Neural crest cell (in vitro differentiated cells): ENCODE measurements around the gene KIAA1217. TPM values are rescaled to one million over a fixed set of nuclear protein-coding genes. Genes with fewer than 3 reads are reported as not detected.

Source experiments
- DNase-seq: peaks from one replicate; pipeline ENCODE4 v3.0.0; 2021; ENCODE audit warnings: low read depth, mixed read lengths, low spot score
- H3K27ac Mint-ChIP-seq: one replicate; pipeline ENCODE4 v1.8.0; 2021; ENCODE audit warnings: mild to moderate bottlenecking, mixed read lengths; ENCODE audit not compliant: unreplicated experiment
- H3K27me3 Mint-ChIP-seq: 2 replicates; pipeline ENCODE4 v1.8.0; 2021; ENCODE audit warnings: low read depth, mild to moderate bottlenecking, mixed read lengths
- H3K36me3 Mint-ChIP-seq: 2 replicates; pipeline ENCODE4 v1.8.0; 2021; ENCODE audit warnings: low read depth, mild to moderate bottlenecking, mixed read lengths
- H3K4me1 Mint-ChIP-seq: 2 replicates; pipeline ENCODE4 v1.8.0; 2021; ENCODE audit warnings: mixed read lengths
- H3K4me3 Mint-ChIP-seq: one replicate; pipeline ENCODE4 v1.8.0; 2021; ENCODE audit warnings: mild to moderate bottlenecking, mixed read lengths
- H3K9me3 Mint-ChIP-seq: 2 replicates; pipeline ENCODE4 v1.8.0; 2021; ENCODE audit warnings: mixed read lengths
- CTCF ChIP-seq: fragments of 200-600 bp; sonication (generic); conservative IDR thresholded peaks from 2 replicates; pipeline ENCODE4 v1.5.0; 2021; ENCODE audit warnings: antibody characterized with exemption, mild to moderate bottlenecking
- total RNA-seq: library from RNA; stranded (reverse); gene quantifications from 2 replicates; pipeline ENCODE4 v1.2.1, GENCODE V29; 2021

KIAA1217 gene
- total RNA-seq, 1 donor from 2014 or later, result 10.5 TPM

GRCh38 chr10:24475598-24475997, 266.7 kb downstream of the KIAA1217 start:
- Mint-ChIP-seq H3K36me3 (peaks cover 28% of the 10 kb centered on the region), H3K9me3 (peaks cover 17% of the 10 kb centered on the region), H3K27ac (no peak overlapping the region), H3K27me3 (no peaks in the 10 kb centered on the region), H3K4me3 (no peak overlapping the region), H3K4me1 (no peaks in the 10 kb centered on the region)
- no peak for TF ChIP-seq CTCF
- DNase-seq, result no peak

DNA sequence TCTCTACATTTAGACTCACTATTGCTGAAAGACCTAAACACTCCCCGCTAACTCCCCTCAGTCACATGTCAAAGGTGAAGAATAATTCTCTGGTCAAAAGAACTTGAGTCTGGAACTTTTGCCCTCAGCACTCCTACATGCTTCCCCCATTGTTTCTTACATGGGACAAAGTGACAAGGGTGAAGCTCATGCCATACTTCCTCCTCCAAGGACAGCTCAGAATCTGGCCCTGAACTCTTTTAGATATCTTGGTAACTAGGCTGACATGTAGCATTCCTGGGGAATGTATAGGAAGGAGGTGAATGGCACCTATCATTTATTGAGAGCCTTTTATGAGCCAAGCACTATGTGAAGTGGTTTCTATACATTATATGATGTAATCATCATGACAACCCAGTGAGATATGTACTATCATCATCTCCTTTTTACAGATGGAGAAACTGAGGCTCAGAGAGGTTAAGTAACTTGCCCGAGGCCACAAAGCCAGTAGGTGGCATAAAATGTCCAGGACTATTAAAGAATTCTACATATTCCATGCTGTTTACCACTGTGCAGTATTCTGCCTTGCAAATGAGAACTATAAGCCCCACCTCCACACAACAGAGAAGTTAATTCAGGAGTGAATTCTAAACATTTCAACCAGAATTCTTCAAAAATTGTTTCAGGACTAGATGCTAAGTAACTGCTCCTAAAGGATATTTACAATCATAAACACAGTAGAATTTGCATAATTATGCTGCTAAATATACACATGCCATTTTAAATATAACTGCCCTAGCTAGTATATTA, 268.2 kb downstream of the KIAA1217 start:
- DNase-seq, result no peak
- H3K4me3 Mint-ChIP-seq, result no peak overlapping the region
- peaks cover 17% of the 10 kb centered on the region for H3K9me3 Mint-ChIP-seq
- no peak overlapping the region for H3K27ac Mint-ChIP-seq
- H3K27me3 Mint-ChIP-seq, result no peaks in the 10 kb centered on the region
- TF ChIP-seq CTCF, result no peak
- peaks cover 28% of the 10 kb centered on the region for H3K36me3 Mint-ChIP-seq
- no peaks in the 10 kb centered on the region for H3K4me1 Mint-ChIP-seq

DNA sequence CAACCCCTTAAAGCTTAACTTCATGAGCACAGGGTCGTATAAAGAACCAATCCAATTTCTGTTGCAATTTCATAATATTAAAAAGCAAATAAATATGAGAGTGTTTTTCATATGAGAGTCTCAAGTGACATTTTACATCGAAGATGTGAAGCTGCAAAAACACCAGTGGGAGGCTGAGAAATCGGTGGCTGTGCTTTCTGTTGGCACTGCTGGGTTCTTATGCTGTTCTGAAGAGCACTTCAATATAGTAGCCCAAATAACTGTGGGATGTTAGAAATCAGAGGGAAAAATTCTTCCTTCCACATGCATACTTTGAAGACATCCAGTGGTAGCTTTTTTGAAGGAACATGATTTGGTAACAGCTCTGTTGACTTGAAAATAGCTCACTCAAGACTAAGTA, 269.0 kb downstream of the KIAA1217 start:
- no peak for TF ChIP-seq CTCF
- no peaks in the 10 kb centered on the region for H3K27me3 Mint-ChIP-seq
- H3K36me3 Mint-ChIP-seq, result peaks cover 24% of the 10 kb centered on the region
- H3K9me3 Mint-ChIP-seq, result peaks cover 14% of the 10 kb centered on the region
- no peak overlapping the region for H3K27ac Mint-ChIP-seq
- no peak for DNase-seq
- no peaks in the 10 kb centered on the region for H3K4me1 Mint-ChIP-seq
- no peak overlapping the region for H3K4me3 Mint-ChIP-seq

GRCh38 chr10:24479806-24480205, 270.9 kb downstream of the KIAA1217 start:
- no peak for TF ChIP-seq CTCF
- Mint-ChIP-seq H3K27ac (no peak overlapping the region), H3K4me1 (no peaks in the 10 kb centered on the region), H3K36me3 (peaks cover 13% of the 10 kb centered on the region), H3K27me3 (no peaks in the 10 kb centered on the region), H3K9me3 (peaks cover 10% of the 10 kb centered on the region), H3K4me3 (no peak overlapping the region)
- DNase-seq, result no peak

- no peak for TF ChIP-seq CTCF
- H3K4me3 Mint-ChIP-seq, result no peak overlapping the region
- no peaks in the 10 kb centered on the region for H3K4me1 Mint-ChIP-seq
- no peak for DNase-seq
- no peaks in the 10 kb centered on the region for H3K27me3 Mint-ChIP-seq
- peaks cover 10% of the 10 kb centered on the region for H3K9me3 Mint-ChIP-seq
- peaks cover 8% of the 10 kb centered on the region for H3K36me3 Mint-ChIP-seq
- no peak overlapping the region for H3K27ac Mint-ChIP-seq
Measured at GRCh38 chr10:24480447-24480846, 271.5 kb downstream of the KIAA1217 start.
